Gastrocnemius medialis (tissue), 4 donors: ENCODE measurements around the gene ME1.

Experiments
- POLR2A ChIP-seq, 2 donors: fragments of 450-650 bp; IDR thresholded peaks; one replicate each; pipeline ENCODE4 v1.6.1; 2017; ENCODE audit warnings: antibody characterized with exemption in 2 of 2, mild to moderate bottlenecking in 2 of 2, moderate library complexity in 2 of 2
- TF ChIP-seq, protein P1 (sequence below), 5 experiments: fragments of 450-650 bp in 3 of 5; fragments of 200-600 bp in 2 of 5; sonication (generic) in 2 of 5; IDR thresholded peaks in 4 of 5; conservative IDR thresholded peaks in 1 of 5; 1 replicate in 4 of 5; 2 replicates in 1 of 5; pipeline ENCODE4 v1.5.1; 2016 to 2019; ENCODE audit warnings: antibody characterized with exemption in 5 of 5, mild to moderate bottlenecking in 3 of 5, moderate library complexity in 3 of 5

DNA sequence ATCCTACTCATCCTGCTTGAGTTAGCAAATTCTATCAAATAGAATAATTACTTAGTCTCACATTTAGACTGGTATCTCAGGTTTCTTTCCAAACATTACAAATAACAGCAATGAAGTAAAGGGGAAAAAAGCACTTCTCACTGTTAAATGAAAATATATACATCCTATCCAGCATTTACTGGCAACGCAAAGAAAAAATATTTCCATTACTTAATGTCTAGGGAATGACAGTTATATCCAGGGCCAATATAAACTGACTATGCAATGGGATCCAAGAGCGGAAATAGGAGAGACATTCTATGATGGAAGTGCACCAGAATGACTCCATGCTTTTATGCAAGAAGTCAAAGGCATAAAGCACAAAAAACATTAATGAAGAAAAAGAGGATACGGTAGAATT, 60.3 kb downstream of the ME1 start:
- TF ChIP-seq, protein P1, sequence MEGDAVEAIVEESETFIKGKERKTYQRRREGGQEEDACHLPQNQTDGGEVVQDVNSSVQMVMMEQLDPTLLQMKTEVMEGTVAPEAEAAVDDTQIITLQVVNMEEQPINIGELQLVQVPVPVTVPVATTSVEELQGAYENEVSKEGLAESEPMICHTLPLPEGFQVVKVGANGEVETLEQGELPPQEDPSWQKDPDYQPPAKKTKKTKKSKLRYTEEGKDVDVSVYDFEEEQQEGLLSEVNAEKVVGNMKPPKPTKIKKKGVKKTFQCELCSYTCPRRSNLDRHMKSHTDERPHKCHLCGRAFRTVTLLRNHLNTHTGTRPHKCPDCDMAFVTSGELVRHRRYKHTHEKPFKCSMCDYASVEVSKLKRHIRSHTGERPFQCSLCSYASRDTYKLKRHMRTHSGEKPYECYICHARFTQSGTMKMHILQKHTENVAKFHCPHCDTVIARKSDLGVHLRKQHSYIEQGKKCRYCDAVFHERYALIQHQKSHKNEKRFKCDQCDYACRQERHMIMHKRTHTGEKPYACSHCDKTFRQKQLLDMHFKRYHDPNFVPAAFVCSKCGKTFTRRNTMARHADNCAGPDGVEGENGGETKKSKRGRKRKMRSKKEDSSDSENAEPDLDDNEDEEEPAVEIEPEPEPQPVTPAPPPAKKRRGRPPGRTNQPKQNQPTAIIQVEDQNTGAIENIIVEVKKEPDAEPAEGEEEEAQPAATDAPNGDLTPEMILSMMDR (IDR thresholded peaks at IDR 0.05 in 4 of 5, conservative IDR thresholded peaks at IDR 0.05 in 1 of 5): no peak
- no peak for TF ChIP-seq POLR2A (IDR thresholded peaks at IDR 0.05)
